Sigmoid colon (tissue), 4 donors: ENCODE data around the gene ERMN.

Source experiments
- CTCF ChIP-seq, 4 experiments: fragments of 450-650 bp in 3 of 4; fragments of 200-600 bp in 1 of 4; IDR thresholded peaks; one replicate each; pipeline ENCODE4 v1.5.1; 2016 to 2019; ENCODE audit warnings: antibody characterized with exemption in 4 of 4, mild to moderate bottlenecking in 3 of 4, moderate library complexity in 2 of 4
- EP300 ChIP-seq, 4 donors: sonication (generic); formaldehyde crosslinking; IDR thresholded peaks; one replicate each; pipeline ENCODE4 v1.6.1; 2017; ENCODE audit warnings: antibody characterized with exemption in 4 of 4
- POLR2A ChIP-seq, 2 donors: fragments of 450-650 bp; IDR thresholded peaks; one replicate each; pipeline ENCODE4 v1.6.1; 2016; ENCODE audit warnings: antibody characterized with exemption in 2 of 2, mild to moderate bottlenecking in 2 of 2, moderate library complexity in 2 of 2
- POLR2AphosphoS5 ChIP-seq, 4 donors: sonication (generic); formaldehyde crosslinking; IDR thresholded peaks; one replicate each; pipeline ENCODE4 v1.6.1; 2017; ENCODE audit warnings: antibody characterized with exemption in 4 of 4

GRCh38 chr2:157375384-157375783 lies 49.8 kb upstream of the ERMN start:
- TF ChIP-seq CTCF (IDR thresholded peaks at IDR 0.05) (no peak), POLR2AphosphoS5 (IDR thresholded peaks at IDR 0.05) (no peak), POLR2A (IDR thresholded peaks at IDR 0.05) (no peak), EP300 (IDR thresholded peaks at IDR 0.05) (no peak)
